Measurements from ENCODE around the gene POLR1B.

- TF ChIP-seq POLR2A (IDR thresholded peaks at IDR 0.05; ENCODE audit: low read length) (no peak), GATA1 (IDR thresholded peaks at IDR 0.05; ENCODE audit: low read depth, low read length) (no peak)
These were observed 1.4 kb upstream of the POLR1B start for GRCh38 chr2:112540906-112541305.

All from erythroblast (primary cell).